Measurements from ENCODE around the gene BRAT1.

GRCh38 chr7:2530071-2530987, 25.0 kb downstream of the BRAT1 start:
- TF ChIP-seq TEAD4 (CRISPR knock-in tag; IDR thresholded peaks at IDR 0.05) (no peak), KAT7 (CRISPR knock-in tag; IDR thresholded peaks at IDR 0.05; ENCODE audit: borderline replicate concordance) (no peak), CTCF (IDR thresholded peaks at IDR 0.05) (no peak)

Data from WTC11 (cell line).